GM18868 (cell line): ENCODE measurements around the gene PTPRM.

Experiments
- ATAC-seq: cut with Tn5 transposase; IDR thresholded peaks from one replicate; pipeline ENCODE4 v1.9.1; 2021; ENCODE audit warnings: mild to moderate bottlenecking, moderate library complexity; ENCODE audit not compliant: unreplicated experiment

Gene PTPRM

GRCh38 chr18:7567474-7568425, 634 bp downstream of the PTPRM start:
- ATAC-seq, result no peak

DNA sequence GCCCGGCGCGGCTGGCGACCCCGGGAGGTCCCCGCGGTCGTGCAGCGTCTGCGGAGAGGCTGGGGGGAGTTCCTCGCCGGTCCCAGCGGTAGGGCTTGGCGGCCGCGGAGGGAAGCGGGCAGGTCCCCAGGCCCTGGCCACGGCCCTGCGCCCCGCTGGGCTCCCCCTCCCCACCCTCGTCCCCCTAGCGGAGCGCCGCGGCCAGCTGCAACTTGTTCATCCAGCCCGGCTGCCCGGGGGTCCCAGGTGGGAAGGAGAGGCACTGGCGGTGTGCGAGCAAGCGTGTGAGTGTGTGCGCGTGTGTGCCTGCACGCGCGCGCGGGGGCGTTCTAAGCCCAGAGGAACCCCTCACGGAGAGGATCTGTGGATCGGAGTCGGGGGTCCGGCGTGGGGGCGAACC, 1.3 kb downstream of the PTPRM start:
- no peak for ATAC-seq

DNA sequence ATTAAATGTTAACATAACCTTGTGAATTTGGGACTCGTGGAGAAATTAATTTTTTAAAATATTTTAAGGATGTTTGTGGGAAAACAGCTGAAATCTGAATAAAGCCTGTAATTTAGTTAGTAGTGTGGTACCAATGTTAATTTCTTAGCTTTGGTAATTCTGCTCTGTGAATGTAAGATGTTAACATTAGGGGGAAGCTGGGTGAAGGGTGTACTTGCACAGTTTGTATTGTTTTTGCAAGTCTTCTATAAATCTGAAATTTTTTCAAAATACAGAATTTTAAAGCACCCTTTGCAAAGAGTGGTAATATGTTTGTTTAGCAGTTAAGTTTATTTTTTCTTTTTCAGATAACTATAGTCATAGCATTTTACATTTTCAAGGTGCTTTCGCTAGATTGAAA, 4.5 kb downstream of the PTPRM start:
- no peak for ATAC-seq

- no peak for ATAC-seq
Measured at GRCh38 chr18:7572822-7573221, 5.7 kb downstream of the PTPRM start.

DNA sequence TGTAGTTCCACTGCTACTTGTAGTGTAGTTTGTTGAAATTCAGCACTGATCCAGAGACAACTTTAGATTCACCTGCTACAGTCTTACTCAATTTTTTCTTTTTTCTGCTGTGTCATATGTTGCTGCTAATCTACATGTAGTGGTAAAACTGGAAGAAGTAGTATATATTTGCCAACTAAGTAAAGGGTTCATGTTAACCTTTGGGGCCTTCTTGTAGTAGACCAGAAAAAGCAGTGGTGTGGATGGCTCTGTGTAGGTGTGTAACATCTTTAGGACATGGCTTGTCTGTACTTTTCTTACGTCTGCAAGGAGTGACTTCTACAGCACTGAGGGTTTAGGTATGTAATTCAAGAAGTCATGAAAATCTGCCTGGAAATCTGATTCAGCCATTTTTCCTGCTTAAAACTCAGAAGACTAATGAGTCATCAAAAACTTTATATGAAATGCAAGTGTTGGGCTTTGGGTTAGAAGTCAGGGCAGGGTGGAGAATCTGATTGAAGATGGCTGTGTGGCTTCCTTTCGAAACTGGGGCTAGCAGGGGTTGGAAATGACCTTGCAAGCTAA, 8.4 kb downstream of the PTPRM start:
- no peak for ATAC-seq

GRCh38 chr18:7576077-7576476, 9.0 kb downstream of the PTPRM start:
- ATAC-seq, result no peak

DNA sequence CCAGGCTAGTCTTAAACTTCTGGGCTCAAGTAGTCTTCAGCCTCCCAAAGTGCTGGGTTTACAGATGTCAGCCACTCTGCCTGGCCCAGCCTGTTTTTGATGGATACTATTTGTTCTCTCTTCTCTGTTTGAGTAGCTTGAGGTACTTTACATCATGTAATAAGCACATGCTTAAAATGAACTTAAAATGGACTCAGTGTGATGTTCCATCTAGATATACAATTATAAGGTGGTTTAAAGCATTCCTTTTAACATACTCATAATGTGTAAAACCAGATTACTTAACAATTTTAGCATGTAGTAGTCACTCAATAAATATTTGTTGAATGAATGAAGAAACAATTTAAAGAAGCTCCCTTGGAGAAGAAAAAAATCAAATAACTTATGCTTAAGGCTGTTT, 9.6 kb downstream of the PTPRM start:
- no peak for ATAC-seq

DNA sequence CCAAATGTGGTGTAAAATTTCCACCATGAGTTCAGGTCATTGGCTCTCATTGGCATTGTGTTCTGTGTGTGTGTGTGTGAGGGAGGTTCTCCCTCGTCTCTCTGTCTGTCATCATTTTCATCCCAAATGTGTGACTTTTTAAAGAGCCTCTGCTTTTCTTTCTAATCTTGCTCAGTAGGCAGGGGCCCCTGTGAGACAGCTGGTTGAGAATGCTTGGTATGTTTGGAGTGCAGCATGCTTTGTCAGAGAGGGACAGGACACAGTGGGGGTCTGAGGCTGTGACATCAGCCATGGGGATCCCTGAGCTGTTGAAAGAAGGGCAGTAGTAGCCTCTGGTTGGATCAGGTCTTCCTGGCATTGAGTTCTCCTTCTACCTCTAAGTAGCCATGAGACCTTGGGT, 10.6 kb downstream of the PTPRM start:
- ATAC-seq, result no peak

DNA sequence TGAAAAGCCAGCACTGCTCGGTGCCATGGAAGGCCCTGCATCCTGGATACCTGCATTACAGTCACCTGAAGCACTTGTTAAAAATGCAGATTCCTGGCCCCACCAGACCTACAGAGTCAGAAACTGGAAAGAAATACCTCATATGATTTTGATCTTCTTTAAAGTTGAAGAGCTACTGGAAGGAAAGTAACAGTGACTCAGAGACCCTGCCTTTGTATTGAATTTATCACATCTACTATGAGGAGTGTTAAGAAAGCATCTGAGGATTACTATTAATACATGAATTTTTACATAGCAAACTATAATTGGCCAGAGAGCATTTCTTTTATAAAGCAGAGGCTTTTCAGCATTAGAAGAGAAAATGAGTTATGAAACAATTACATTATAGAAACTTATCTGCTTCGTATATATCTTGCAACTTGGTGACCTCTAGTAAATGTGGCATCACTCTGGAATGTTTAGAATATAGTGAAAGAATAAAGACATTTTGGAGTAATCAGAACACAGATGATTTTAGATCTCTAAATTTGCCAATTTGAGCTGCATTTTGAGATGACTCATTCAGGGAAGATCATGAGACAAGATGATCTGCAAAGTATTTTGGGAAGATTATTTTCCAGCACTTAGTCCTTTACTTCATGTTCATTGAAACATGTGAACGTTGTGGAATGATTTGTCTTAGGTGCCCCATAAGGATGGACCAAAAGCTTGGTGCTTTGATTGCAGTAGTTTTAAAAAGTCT, 12.2 kb downstream of the PTPRM start:
- no peak for ATAC-seq

DNA sequence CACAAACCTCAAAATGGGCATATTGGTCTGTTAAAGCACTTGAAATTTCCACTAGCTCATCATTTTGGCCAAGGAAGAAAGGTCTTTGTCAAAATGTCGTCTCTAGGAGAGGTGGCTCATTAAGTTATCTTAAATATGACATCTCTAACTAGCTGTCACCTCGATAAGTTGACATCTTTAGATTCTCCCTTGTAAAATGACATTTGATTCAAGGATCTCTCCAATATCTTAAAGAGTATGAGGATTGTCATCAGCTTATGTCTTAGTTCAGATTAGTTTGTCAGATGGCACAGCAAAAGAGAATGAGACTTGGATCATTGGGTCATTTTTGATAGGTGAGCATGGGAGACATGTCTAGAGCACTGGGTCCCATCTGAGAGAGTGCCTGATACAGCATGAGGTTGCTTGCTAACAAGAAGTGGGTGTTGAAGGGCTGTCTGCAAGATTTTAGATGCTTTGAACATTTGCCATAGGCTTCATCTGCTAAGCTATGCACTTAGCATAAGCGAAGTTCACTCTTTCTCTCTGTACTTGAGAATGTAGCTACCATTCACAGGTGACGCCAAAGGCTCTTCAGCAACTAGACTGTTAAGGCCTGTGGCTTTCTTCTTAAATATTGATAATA, 12.9 kb downstream of the PTPRM start:
- no peak for ATAC-seq

- no peak for ATAC-seq
Measured at GRCh38 chr18:7584646-7585275, 17.6 kb downstream of the PTPRM start.

DNA sequence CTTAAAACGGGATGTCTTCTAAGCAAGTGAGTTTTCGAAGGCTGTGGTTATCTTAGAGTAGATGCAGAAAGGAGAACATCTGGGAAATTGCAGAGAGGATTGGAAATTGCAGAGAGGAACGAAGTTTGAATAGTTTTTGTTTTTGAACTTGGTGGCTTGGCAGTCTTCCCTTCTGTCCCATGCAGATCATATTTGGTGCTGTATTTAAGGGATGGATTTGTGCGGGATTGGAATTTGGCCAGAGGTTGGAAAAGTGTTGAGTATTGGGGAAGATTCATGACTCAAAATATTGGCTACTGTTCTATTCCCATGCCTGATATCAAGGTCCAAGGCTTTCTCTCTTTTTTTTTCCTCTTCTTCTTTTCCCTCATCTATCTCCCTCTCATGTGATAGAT, 18.2 kb downstream of the PTPRM start:
- no peak for ATAC-seq

DNA sequence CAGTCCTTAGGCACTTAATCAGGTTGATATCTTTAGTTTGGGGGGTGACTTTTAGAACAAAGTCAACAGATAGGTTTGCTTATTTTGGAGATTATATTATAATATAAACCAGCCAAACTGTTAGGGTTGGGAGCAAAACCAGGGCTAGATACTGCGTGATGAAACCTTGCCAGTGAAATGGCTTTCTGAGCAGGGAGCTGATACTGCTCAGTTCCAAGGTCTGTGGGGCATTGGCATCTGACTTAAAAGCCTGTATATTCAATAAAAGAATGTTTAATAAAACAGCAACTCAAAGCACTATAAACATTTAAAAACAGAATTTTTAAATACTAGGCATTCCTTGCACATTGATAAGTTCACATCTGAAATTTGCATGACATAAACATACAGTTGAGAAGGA, 19.3 kb downstream of the PTPRM start:
- no peak for ATAC-seq

DNA sequence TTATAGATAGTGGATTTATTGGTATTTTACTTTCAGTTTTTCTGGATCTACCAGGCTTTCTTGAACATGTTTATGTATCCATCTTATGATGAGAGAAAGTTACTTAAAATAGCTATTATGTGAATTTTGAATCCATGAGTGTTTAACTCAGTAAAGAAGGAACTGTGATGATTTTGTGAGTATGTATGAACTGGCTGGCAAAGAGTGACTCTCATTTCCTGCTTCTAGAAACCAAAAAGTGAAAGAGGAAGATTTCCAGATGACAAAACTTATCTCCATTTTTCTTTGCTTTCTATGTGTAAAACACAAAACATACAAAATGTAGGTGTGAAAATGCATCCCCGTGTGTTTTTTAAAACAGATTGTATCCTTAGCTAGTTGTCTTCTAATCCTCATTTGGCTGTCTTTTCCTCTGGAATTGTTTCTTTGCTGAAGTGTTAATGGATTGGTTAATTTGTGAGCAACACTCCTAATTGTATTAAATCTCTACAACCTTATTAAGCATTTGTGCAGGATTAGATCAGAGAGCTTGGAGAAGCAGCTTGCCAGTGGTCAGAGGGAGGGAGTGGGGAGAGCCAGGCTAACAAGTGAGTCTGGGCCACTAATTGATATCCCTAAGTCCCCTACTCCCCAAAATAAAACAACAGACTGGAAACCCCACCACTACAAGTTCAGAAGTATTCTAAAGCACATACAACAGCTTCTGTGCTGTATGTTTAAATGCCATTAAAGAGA, 23.9 kb downstream of the PTPRM start:
- ATAC-seq, result no peak

DNA sequence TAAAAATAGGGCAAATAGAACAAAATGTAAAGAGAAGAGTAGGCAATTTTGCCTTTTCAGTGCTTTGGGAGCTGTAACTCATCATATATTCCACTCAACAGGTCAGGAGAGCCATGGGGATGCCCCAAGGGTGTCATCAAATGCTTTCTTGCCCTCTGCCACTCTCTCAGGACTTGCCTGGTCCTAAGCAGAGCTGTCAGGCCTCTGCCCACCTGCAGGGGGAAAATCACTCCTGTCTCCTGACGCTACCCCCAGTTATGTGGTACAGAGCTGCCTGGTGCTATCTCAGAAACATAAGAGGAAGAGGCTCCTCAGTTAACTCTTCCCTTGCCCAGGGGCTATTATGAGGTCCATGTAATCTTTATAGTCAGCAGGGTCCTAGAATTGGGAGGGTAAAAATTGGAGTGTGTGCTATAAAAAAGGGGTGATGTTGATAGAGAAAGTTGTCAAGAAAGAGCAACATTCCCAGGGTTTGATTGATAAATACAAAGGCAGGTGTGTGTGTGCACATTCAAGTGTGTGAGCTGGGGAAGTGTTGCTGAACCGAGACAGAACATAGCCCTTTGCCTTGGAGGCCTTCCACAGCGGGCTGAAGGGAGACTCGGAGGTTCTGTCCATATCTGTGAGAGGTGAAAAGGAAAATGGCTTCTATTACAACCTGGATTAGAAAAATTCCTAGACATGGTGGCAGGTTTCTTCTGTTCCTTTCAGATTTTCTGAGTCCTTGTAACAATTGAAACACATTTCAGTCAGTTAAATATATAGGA, 25.4 kb downstream of the PTPRM start:
- ATAC-seq, result no peak

GRCh38 chr18:7593218-7593819, 26.2 kb downstream of the PTPRM start:
- ATAC-seq, result no peak

DNA sequence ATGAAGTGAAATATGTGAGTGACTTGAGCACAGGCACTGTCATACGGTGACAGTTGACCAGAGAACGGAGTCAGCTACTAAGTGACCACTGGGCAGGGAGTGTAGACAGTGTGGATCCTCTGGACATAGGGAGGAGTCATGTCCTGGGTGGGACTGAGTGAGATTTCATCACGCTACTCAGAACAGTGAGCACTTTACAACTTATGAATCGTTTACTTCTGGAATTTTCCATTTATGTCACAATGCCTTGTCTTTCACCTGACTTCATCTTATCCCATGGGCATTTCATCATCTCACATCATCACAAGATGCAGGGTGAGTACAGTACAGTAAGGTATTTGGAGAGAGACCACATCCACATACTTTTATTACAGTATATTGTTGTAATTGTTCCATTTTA, 29.0 kb downstream of the PTPRM start:
- ATAC-seq, result no peak

- ATAC-seq, result no peak
Measured at GRCh38 chr18:7597500-7597899, 30.4 kb downstream of the PTPRM start.
